Gastrocnemius medialis (tissue), 4 donors: Measurements from ENCODE around the gene GTSE1. TPM values are rescaled to one million over a fixed set of nuclear protein-coding genes. Genes with fewer than 3 reads are reported as not detected.

Source experiments
- ATAC-seq, 2 donors: fragments of 150-250 bp; one replicate each; pipeline ENCODE4 v1.9.1; 2016
- DNase-seq, 2 donors: peaks; one replicate each; pipeline ENCODE4 v3.0.0-alpha.2; 2019
- H3K27ac ChIP-seq, 4 donors: fragments of 200-600 bp; sonication (generic); 1 replicate in 1 of 4; 2 replicates in 3 of 4; pipeline ENCODE4 v1.5.1; 2016 to 2018; ENCODE audit warnings: mild to moderate bottlenecking in 2 of 4, moderate library complexity in 1 of 4
- H3K27me3 ChIP-seq, 3 donors: fragments of 200-600 bp; sonication (generic) in 2 of 3; 1 replicate in 1 of 3; 2 replicates in 2 of 3; pipeline versions ENCODE4 v1.5.1 to v1.6.0; 2016 to 2019; ENCODE audit warnings: mild to moderate bottlenecking in 1 of 3, moderate library complexity in 1 of 3
- H3K36me3 ChIP-seq, 2 donors: fragments of 200-600 bp; sonication (generic) in 1 of 2; one replicate each; pipeline ENCODE4 v1.5.1; 2017 to 2018
- H3K4me1 ChIP-seq, 2 donors: fragments of 200-600 bp; sonication (generic) in 1 of 2; one replicate each; pipeline ENCODE4 v1.5.1; 2016 to 2017; ENCODE audit warnings: mild to moderate bottlenecking in 2 of 2
- H3K4me3 ChIP-seq, 4 donors: fragments of 200-600 bp; sonication (generic) in 3 of 4; 1 replicate in 1 of 4; 2 replicates in 3 of 4; pipeline ENCODE4 v1.5.1; 2016 to 2019; ENCODE audit warnings: mild to moderate bottlenecking in 2 of 4
- H3K9me3 ChIP-seq, 3 donors: fragments of 200-600 bp; sonication (generic) in 2 of 3; 1 replicate in 1 of 3; 2 replicates in 2 of 3; pipeline ENCODE4 v1.5.1; 2016 to 2019
- POLR2A ChIP-seq, 2 donors: fragments of 450-650 bp; IDR thresholded peaks; one replicate each; pipeline ENCODE4 v1.6.1; 2017; ENCODE audit warnings: antibody characterized with exemption in 2 of 2, mild to moderate bottlenecking in 2 of 2, moderate library complexity in 2 of 2
- in situ Hi-C, 4 donors: fragments of 200-750 bp; cut with MboI; loops; one replicate each; pipeline versions ENCODE4 v1.15.0 to v1.8.0; 2017; ENCODE audit warnings: low sequenced_read_pairs in 4 of 4
- intact Hi-C: fragments of 100-400 bp; cut with DNase I; formaldehyde crosslinking; loops from one replicate; pipeline ENCODE4 v1.15.1; 2023; ENCODE audit warnings: low total_unique reads
- total RNA-seq, 4 donors: library from RNA; depleted of rRNA; stranded (reverse); fragments of >200 nt; gene quantifications; one replicate each; pipeline versions ENCODE4 v1.1.0 to v1.2.3, GENCODE V29; 2016
- TF ChIP-seq, protein P1 (sequence below), 5 experiments: fragments of 450-650 bp in 3 of 5; fragments of 200-600 bp in 2 of 5; sonication (generic) in 2 of 5; IDR thresholded peaks in 4 of 5; conservative IDR thresholded peaks in 1 of 5; 1 replicate in 4 of 5; 2 replicates in 1 of 5; pipeline ENCODE4 v1.5.1; 2016 to 2019; ENCODE audit warnings: antibody characterized with exemption in 5 of 5, mild to moderate bottlenecking in 3 of 5, moderate library complexity in 3 of 5

GTSE1 gene
- total RNA-seq, 4 donors from 2014 or later: 0.13 to 0.49 TPM; not detected in 2

- Histone ChIP-seq H3K36me3 (peaks cover 0 to 11% of the 10 kb centered on the region in 2 donors), H3K27ac (no peak overlapping the region), H3K4me1 (no peaks in the 10 kb centered on the region), H3K27me3 (peaks cover 8 to 19% (median 15%) of the 10 kb centered on the region in 3 donors), H3K4me3 (no peak overlapping the region), H3K9me3 (no peaks in the 10 kb centered on the region)
- in situ Hi-C loops: loop anchor here in 2 of 4 donors (10.0 to 25.0 kb wide), 2 partner anchors 176 to 184 kb away; partner anchors contain the start of gene CELSR1 (in 1 of the 2)
- ATAC-seq: no peak
- intact Hi-C loops: no loop called here
- no peak for DNase-seq
- TF ChIP-seq, protein P1, sequence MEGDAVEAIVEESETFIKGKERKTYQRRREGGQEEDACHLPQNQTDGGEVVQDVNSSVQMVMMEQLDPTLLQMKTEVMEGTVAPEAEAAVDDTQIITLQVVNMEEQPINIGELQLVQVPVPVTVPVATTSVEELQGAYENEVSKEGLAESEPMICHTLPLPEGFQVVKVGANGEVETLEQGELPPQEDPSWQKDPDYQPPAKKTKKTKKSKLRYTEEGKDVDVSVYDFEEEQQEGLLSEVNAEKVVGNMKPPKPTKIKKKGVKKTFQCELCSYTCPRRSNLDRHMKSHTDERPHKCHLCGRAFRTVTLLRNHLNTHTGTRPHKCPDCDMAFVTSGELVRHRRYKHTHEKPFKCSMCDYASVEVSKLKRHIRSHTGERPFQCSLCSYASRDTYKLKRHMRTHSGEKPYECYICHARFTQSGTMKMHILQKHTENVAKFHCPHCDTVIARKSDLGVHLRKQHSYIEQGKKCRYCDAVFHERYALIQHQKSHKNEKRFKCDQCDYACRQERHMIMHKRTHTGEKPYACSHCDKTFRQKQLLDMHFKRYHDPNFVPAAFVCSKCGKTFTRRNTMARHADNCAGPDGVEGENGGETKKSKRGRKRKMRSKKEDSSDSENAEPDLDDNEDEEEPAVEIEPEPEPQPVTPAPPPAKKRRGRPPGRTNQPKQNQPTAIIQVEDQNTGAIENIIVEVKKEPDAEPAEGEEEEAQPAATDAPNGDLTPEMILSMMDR (IDR thresholded peaks at IDR 0.05 in 4 of 5, conservative IDR thresholded peaks at IDR 0.05 in 1 of 5): no peak
- TF ChIP-seq POLR2A (IDR thresholded peaks at IDR 0.05): no peak
These were observed 64.2 kb downstream of the GTSE1 start for GRCh38 chr22:46360891-46361290.

DNA sequence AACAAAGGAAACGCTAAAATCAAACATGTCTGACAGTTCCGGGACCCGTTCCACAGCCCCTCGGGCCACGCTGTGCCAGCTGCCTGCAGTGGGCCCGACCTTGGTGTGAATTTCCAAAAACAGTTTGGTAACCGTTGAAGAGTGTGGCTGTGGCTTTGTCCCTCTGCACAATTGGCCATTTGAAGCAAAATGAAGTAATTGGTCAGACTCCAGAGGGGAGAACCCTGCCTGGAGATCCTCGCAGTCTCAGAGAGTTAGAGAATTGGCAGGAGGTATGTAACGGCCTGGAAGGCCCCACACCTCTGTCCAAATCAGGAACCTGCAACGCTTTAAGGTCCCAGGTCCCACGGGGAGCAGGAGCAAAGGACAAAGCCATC, 65.1 kb downstream of the GTSE1 start:
- Histone ChIP-seq H3K9me3 (no peaks in the 10 kb centered on the region), H3K36me3 (peaks cover 0 to 6% of the 10 kb centered on the region in 2 donors), H3K27me3 (peaks cover 8 to 19% (median 15%) of the 10 kb centered on the region in 3 donors), H3K4me3 (no peak overlapping the region), H3K27ac (no peak overlapping the region), H3K4me1 (no peaks in the 10 kb centered on the region)
- TF ChIP-seq, protein P1 (IDR thresholded peaks at IDR 0.05 in 4 of 5, conservative IDR thresholded peaks at IDR 0.05 in 1 of 5): no peak
- TF ChIP-seq POLR2A (IDR thresholded peaks at IDR 0.05): no peak
- ATAC-seq (no peak), DNase-seq (no peak)
- in situ Hi-C loops: loop anchor here in 2 of 4 donors (10.0 to 25.0 kb wide), 2 partner anchors 175 to 183 kb away; partner anchors contain the start of gene CELSR1 (in 1 of the 2)
- intact Hi-C loops: no loop called here

DNA sequence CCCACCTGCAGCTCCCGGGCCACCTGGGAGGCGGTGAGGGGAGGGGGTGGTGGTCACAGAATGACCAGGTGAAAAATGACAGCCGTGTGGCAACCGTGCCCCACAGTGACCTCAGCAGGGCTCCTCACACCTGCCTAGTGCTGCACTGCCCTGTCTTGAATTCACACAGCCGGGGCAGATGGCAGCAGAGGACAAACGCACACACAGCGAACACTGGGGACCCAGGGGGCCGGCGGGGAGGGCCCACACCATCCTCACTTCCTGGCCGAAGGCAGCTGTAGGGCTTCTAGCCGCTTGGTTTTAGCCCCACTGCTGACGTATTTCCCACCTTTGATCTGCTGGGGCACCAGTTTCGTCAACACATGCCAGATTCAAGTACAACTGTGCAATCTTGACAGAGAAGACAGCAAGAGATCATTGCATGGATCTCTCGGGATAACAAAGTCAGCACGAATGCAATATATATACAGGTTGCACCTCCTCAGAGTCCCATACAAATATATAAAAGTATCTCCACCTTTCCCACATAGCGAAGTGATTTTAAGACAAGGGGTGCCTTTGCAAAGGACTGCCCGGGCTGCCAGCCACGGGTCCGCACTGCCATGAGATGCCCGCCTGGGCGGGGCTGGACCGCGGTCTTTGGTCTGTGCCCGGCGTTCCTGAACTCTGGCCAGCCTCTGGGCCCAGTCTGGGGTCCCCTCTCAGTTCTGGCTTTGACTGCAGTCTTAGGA, 65.7 kb downstream of the GTSE1 start:
- in situ Hi-C loops: loop anchor here in 2 of 4 donors (10.0 to 25.0 kb wide), 2 partner anchors 175 to 182 kb away; partner anchors contain the start of gene CELSR1 (in 1 of the 2)
- no peaks in the 10 kb centered on the region for H3K4me1 ChIP-seq
- intact Hi-C loops: no loop called here
- no peak overlapping the region for H3K27ac ChIP-seq
- no peaks in the 10 kb centered on the region for H3K9me3 ChIP-seq
- TF ChIP-seq, protein P1 (IDR thresholded peaks at IDR 0.05 in 4 of 5, conservative IDR thresholded peaks at IDR 0.05 in 1 of 5): no peak
- no peak for TF ChIP-seq POLR2A (IDR thresholded peaks at IDR 0.05)
- DNase-seq: no peak
- H3K4me3 ChIP-seq: no peak overlapping the region
- H3K27me3 ChIP-seq: peaks cover 8 to 19% (median 19%) of the 10 kb centered on the region in 3 donors
- peaks cover 0 to under 1% of the 10 kb centered on the region in 2 donors for H3K36me3 ChIP-seq
- no peak for ATAC-seq

DNA sequence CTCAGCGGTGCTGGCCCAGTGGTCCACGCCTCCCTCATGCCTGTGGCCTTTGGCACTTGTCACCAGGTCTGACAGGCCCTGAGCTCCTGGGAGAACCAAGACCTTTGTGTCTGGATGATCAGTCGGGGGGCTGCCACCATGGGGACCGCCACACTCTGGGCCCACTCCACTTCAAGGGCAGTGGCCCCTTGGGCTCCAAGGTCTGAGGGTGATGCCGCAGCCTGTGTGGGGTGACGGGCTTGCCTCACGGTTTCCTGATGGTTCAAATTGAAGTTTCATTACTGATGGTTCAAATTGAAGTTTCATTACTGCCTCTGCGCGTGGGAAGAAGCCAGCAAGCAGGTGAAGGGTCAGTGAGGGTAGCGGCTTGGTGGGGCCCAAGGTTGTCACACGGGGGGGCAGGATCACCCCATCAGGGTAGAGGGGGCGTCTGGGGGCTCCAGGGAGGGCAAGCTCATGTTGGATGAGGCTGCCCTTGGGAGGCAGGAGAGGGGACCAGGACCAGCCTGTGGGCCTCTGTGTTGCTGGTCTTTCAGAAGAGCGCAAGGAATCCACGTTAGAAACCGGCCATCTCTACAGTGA, 66.4 kb downstream of the GTSE1 start:
- in situ Hi-C loops (loop anchor here in 2 of 4 donors (10.0 to 25.0 kb wide), 2 partner anchors 174 to 182 kb away; partner anchors contain the start of gene CELSR1 (in 1 of the 2)), intact Hi-C loops (no loop called here)
- TF ChIP-seq, protein P1 (IDR thresholded peaks at IDR 0.05 in 4 of 5, conservative IDR thresholded peaks at IDR 0.05 in 1 of 5): no peak
- TF ChIP-seq POLR2A (IDR thresholded peaks at IDR 0.05): no peak

More for the DNA sequence above, 66.4 kb downstream of the GTSE1 start:
- Histone ChIP-seq H3K27me3 (peaks cover 8 to 19% (median 19%) of the 10 kb centered on the region in 3 donors), H3K4me3 (no peak overlapping the region), H3K36me3 (no peaks in the 10 kb centered on the region), H3K4me1 (no peaks in the 10 kb centered on the region), H3K27ac (no peak overlapping the region), H3K9me3 (no peaks in the 10 kb centered on the region)
- no peak for ATAC-seq
- no peak for DNase-seq
